HS-27A (cell line): ENCODE results near the gene L3MBTL3.

ENCODE experiments used
- DNase-seq: peaks from one replicate; pipeline ENCODE4 v3.0.0-alpha.2; 2012; ENCODE audit warnings: low read depth, missing footprints

L3MBTL3 gene

DNA sequence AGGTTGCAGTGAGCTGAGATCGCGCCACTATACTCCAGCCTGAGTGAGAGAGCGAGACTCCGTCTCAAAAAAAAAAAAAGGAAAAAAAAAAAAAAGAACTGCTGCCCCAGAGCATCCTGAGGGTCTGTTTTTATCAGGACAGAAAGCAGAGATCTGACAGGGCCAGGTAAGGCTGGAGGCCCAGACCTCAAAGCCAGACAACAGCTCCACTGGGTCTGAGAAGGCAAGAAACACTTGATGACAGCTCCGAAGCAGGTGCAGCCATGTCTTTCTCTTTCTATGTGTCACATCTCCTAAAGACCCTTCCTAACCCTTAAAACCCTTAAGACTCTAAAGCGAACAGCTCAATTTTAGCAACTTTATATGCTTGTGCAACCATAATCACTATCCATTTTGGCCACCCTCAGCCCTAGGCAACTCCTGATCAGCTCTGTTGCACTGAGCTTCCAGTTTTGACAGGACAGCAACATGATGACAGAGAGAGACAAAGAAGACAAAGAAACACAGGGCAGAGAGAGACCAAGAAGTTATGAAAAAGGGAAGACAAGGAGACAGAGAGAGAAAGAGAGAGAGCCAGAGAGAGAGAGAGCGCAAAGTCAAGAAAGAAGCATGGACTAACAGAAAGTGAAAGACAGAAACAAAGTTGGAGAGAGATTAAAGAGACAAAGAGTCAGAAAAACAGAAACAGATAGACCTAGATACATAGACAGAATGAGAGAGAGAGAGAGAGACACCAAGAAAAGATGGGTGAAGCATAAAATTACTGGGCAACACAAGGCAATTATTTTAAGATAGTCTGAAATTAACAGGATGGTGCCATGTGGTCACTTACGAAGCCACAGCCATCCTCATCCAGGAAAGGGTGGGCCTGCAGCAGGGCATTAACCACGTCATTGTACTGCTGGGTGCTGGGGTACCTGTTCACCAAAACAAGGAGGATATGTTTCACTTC is 165.2 kb downstream of the L3MBTL3 start:
- DNase-seq = no peak

DNA sequence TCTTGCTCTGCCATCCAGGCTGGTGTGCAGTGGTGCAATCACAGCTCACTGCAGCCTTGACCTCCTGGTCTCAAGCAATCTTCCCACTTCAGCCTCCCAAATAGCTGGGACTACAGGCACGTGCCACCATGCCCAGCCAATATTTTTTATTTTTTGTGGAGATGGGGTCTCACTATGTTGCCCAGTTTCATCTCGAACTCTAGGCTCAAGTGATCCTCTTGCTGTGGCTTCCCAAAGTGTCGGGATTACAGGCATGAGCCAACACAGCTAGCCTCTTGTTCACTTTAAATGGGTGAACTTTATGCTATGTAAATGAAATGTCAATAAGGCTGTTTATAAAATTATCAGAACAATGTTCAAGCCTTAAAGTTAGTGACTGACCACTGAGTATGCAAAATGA is 167.3 kb downstream of the L3MBTL3 start:
- DNase-seq = no peak

DNA sequence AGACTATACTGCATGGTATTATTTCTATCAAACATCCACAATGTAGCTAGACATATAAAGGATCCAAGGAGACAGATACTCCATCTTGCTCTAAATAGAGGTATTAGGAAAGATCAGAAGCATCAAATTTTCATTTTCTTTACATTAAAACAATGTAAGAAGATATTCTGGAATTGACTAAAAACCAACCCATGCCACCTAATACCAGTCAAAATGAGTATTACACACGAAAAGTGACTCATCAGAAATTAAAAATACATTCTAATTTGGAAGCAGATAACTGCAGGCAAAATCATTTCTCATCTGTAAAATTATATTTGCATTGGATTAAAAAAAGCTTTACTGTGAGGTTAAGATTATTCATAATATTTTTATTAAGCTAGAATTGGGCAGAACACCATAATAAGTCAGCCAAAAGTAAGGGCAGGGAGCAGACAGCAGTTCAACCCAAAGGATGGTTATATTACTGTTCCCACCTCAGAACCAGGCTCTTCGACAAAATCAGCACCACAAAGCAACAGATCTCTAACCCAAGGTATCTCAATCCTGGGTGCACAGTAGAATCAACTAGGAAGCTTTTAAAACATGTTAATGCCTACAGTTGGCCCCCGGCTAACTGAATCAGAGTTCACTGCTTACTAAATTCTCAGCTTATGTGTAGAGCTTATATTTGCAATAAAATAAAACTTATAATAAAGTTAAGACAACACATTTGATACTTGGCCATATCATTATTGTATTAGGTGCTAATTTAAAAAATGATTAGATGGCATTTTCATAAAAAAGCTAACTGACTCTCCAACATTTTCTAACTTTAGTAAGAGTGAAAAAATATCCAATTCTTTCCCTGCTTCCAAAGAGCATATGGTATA is 169.2 kb downstream of the L3MBTL3 start:
- no peak for DNase-seq

DNA sequence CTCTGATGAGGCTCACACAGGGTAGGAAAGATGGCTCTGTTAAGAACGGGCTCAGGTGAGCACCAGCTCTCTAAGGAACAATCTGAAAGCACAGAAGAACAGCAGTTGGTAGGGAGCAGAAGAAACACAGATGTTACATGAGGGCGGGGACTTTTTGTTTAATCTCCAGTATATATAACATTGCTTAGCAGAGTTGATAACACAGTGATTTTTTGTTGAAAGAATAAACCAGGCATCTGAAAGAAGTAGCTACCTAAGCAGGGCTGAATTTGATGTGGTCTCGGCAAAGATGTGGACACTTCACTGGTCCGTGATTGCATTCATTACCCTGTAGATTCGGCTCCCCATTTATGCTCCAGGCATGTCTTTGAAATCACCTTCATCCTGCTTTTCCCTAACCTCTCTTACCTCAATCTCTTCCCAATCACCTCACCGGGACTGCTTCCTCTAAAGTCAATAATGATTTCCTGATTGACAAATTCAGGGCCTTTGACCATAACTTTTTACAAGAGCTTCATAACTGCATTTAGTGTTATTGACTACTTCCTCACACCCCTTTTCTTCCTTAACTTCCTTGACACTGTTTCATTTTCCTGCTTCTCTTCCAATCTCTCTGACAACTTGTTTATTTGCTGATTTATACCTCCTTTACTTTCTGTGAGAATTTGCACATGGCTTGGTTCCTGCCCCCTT is 170.0 kb downstream of the L3MBTL3 start:
- no peak for DNase-seq

DNA sequence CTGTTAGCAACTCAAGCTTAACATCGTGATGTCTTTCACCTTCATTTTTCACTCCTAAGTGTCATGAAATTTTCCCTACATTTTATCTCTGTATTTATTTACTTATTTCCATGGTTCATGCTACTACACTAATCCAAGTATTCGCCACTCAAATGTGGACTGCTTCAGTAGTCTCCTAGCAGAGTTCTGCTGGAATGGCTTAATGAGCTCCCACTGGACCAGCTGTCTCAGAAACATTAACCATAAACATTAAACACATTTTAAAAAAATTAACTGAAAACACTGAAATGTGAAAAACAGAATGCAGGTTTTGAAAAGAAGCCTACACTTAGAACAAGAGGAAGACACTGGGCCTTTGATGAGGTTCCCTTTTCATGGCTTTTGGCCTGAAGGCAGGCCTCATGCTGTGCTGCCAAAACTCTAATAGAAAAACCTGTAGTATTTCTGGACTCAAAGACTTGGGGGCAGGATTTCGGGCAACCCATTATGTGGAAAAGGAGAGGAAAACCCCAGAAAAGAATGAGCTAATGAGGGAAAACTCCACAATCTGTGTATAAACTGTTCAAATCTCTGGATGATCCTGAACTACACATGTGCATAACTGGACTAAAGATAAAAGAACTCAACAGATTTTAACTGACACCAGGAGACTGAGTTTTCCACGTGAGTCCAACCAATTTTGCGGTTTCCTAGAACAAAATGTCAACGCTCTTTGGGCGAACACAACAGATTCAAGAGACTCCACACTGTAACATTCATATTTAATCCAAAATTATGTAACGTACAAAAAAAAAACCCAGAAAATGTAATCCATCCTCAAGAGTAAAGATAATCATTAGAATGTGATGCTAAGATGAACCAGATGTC is 171.4 kb downstream of the L3MBTL3 start:
- DNase-seq = no peak
